GM13976 (cell line): Measurements from ENCODE around the gene SPDYE16.
"Not testable (repeated sequence)": the region's sequence is repeated elsewhere in the genome, so short reads cannot be mapped to it uniquely, and the experiment has no call there.

Experiments
- DNase-seq: peaks from one replicate; pipeline ENCODE4 v3.0.0; 2012; ENCODE audit warnings: low spot score
- in situ Hi-C: fragments of 300-500 bp; cut with MboI; formaldehyde crosslinking; loops from one replicate; pipeline ENCODE4 v1.12.0; 2022; ENCODE audit warnings: low sequenced_read_pairs, mixed read lengths, inconsistent platforms; ENCODE audit not compliant: unreplicated experiment

SPDYE16 gene

GRCh38 chr7:76543197-76543596 is at the start of gene SPDYE16:
Gene SPDYE16, minus strand, starts transcription at chr7:76543297. Its CDS starts 1,838 bp downstream, at chr7:76541459.
- in situ Hi-C loops, DNase-seq: not testable (repeated sequence)

- in situ Hi-C loops, DNase-seq: not testable (repeated sequence)
Measured at GRCh38 chr7:76592694-76593093, 49.6 kb upstream of the SPDYE16 start.

GRCh38 chr7:76591602-76592304 is 48.7 kb upstream of the SPDYE16 start:
- in situ Hi-C loops = not testable (repeated sequence)
- DNase-seq = peak; percentile 8

GRCh38 chr7:76591033-76591432 is 47.9 kb upstream of the SPDYE16 start:
- in situ Hi-C loops, DNase-seq: not testable (repeated sequence)

GRCh38 chr7:76588586-76588985 is 45.5 kb upstream of the SPDYE16 start:
- DNase-seq, in situ Hi-C loops: not testable (repeated sequence)

GRCh38 chr7:76586585-76587315 is 43.7 kb upstream of the SPDYE16 start:
- in situ Hi-C loops, DNase-seq: not testable (repeated sequence)

- in situ Hi-C loops, DNase-seq: not testable (repeated sequence)
Measured at GRCh38 chr7:76583636-76584281, 40.7 kb upstream of the SPDYE16 start.

GRCh38 chr7:76582848-76583631 is 39.9 kb upstream of the SPDYE16 start:
- in situ Hi-C loops, DNase-seq: not testable (repeated sequence)

- DNase-seq, in situ Hi-C loops: not testable (repeated sequence)
Measured at GRCh38 chr7:76575919-76576655, 33.0 kb upstream of the SPDYE16 start.

- in situ Hi-C loops, DNase-seq: not testable (repeated sequence)
Measured at GRCh38 chr7:76575431-76575830, 32.3 kb upstream of the SPDYE16 start.

- in situ Hi-C loops = not testable (repeated sequence)
Measured at GRCh38 chr7:76572296-76572695, 29.2 kb upstream of the SPDYE16 start.

GRCh38 chr7:76570324-76570775 is 27.3 kb upstream of the SPDYE16 start:
- DNase-seq, in situ Hi-C loops: not testable (repeated sequence)

More at GRCh38 chr7:76572296-76572695, 29.2 kb upstream of the SPDYE16 start:
- not testable (repeated sequence) for DNase-seq

- DNase-seq, in situ Hi-C loops: not testable (repeated sequence)
Measured at GRCh38 chr7:76568742-76569141, 25.6 kb upstream of the SPDYE16 start.

- DNase-seq, in situ Hi-C loops: not testable (repeated sequence)
Measured at GRCh38 chr7:76567753-76568152, 24.7 kb upstream of the SPDYE16 start.

GRCh38 chr7:76567311-76567710 is 24.2 kb upstream of the SPDYE16 start:
- DNase-seq, in situ Hi-C loops: not testable (repeated sequence)

GRCh38 chr7:76565001-76565400 is 21.9 kb upstream of the SPDYE16 start:
- DNase-seq, in situ Hi-C loops: not testable (repeated sequence)

GRCh38 chr7:76561342-76561741 is 18.2 kb upstream of the SPDYE16 start:
- in situ Hi-C loops = not testable (repeated sequence)

More at GRCh38 chr7:76561342-76561741, 18.2 kb upstream of the SPDYE16 start:
- DNase-seq = not testable (repeated sequence)
